ENCODE measurements around the gene KRT5.

KRT5 gene

GRCh38 chr12:52474212-52474611 lies 46.0 kb downstream of the KRT5 start:
- intact Hi-C loops (cut with DNase I; ENCODE audit: low total_unique reads) = no loop called here
- Histone ChIP-seq H3K27me3 (no peaks in the 10 kb centered on the region), H3K36me3 (no peaks in the 10 kb centered on the region), H3K4me1 (no peaks in the 10 kb centered on the region), H3K4me3 (no peak overlapping the region), H3K9me3 (no peaks in the 10 kb centered on the region), H3K27ac (no peak overlapping the region)
- no peak for DNase-seq
- no peak for TF ChIP-seq CTCF (IDR thresholded peaks at IDR 0.05)

- H3K36me3 ChIP-seq = no peaks in the 10 kb centered on the region
- no peaks in the 10 kb centered on the region for H3K27me3 ChIP-seq
- no peaks in the 10 kb centered on the region for H3K9me3 ChIP-seq
- no peak for DNase-seq
- H3K4me3 ChIP-seq = no peak within 1 kb of the TSS
- H3K4me1 ChIP-seq = no peaks in the 10 kb centered on the region
- intact Hi-C loops (cut with DNase I; ENCODE audit: low total_unique reads) = no loop called here
- H3K27ac ChIP-seq = no peak within 1 kb of the TSS
- no peak for TF ChIP-seq CTCF (IDR thresholded peaks at IDR 0.05)
Observed at GRCh38 chr12:52473768-52474167, 46.4 kb downstream of the KRT5 start, which contains the start of gene KRT6C. KRT6C (minus strand) TSS chr12:52473805; CDS start chr12:52473737, 68 bp downstream.

- intact Hi-C loops (cut with DNase I; ENCODE audit: low total_unique reads) = no loop called here
- H3K4me1 ChIP-seq = no peaks in the 10 kb centered on the region
- H3K27ac ChIP-seq = no peak overlapping the region
- no peak overlapping the region for H3K4me3 ChIP-seq
- TF ChIP-seq CTCF (IDR thresholded peaks at IDR 0.05) = no peak
- DNase-seq = no peak
- peaks cover 0 to 3% of the 10 kb centered on the region in 2 donors for H3K27me3 ChIP-seq
- H3K9me3 ChIP-seq = no peaks in the 10 kb centered on the region
- no peaks in the 10 kb centered on the region for H3K36me3 ChIP-seq
Observed at GRCh38 chr12:52469853-52470252, 50.3 kb downstream of the KRT5 start.

GRCh38 chr12:52464897-52465296 lies 55.3 kb downstream of the KRT5 start:
- no peak for DNase-seq
- H3K4me3 ChIP-seq = no peak overlapping the region
- peaks cover 0 to 9% of the 10 kb centered on the region in 2 donors for H3K27me3 ChIP-seq
- no peak overlapping the region for H3K27ac ChIP-seq
- H3K4me1 ChIP-seq = no peaks in the 10 kb centered on the region
- TF ChIP-seq CTCF (IDR thresholded peaks at IDR 0.05) = no peak
- intact Hi-C loops (cut with DNase I; ENCODE audit: low total_unique reads) = no loop called here
- no peaks in the 10 kb centered on the region for H3K9me3 ChIP-seq
- no peaks in the 10 kb centered on the region for H3K36me3 ChIP-seq

Measured in tibial artery (tissue), 4 donors.